Loucy (cell line): ENCODE results near the gene ARMH3.
A peak's percentile ranks its signal among the peaks of the same experiment; 100 is the strongest.

Source experiments
- H2AFZ ChIP-seq: fragments of 200-600 bp; sonication (generic); 2 replicates; pipeline ENCODE4 v1.6.0; 2016; ENCODE audit warnings: antibody characterized with exemption, mild to moderate bottlenecking, low read length, moderate library complexity
- H3F3A ChIP-seq: fragments of 200-600 bp; 2 replicates; pipeline ENCODE4 v1.6.0; 2016; ENCODE audit warnings: antibody characterized with exemption, low read depth, mild to moderate bottlenecking
- H3K27me3 ChIP-seq: fragments of 200-600 bp; sonication (generic); 2 replicates; pipeline ENCODE4 v1.6.1; 2014; ENCODE audit warnings: low read length, mild to moderate bottlenecking; ENCODE audit not compliant: insufficient read depth, poor library complexity, severe bottlenecking
- H3K36me3 ChIP-seq: fragments of 200-600 bp; sonication (generic); 2 replicates; pipeline ENCODE4 v1.6.1; 2016; ENCODE audit warnings: low read length; ENCODE audit not compliant: insufficient read depth
- H3K4me1 ChIP-seq: fragments of 200-600 bp; sonication (generic); 2 replicates; pipeline ENCODE4 v1.5.1; 2014; ENCODE audit warnings: low read length, mild to moderate bottlenecking; ENCODE audit not compliant: insufficient read depth, poor library complexity, severe bottlenecking
- H3K4me2 ChIP-seq: fragments of 200-600 bp; sonication (generic); 2 replicates; pipeline ENCODE4 v1.6.0; 2014; ENCODE audit warnings: antibody characterized with exemption, low read length, low read depth, mild to moderate bottlenecking; ENCODE audit not compliant: poor library complexity, severe bottlenecking
- H3K4me3 ChIP-seq: fragments of 200-600 bp; sonication (generic); 2 replicates; pipeline ENCODE4 v1.5.1; 2014; ENCODE audit warnings: low read length, mild to moderate bottlenecking, mixed read lengths; ENCODE audit not compliant: poor library complexity, severe bottlenecking
- H3K79me2 ChIP-seq: fragments of 200-600 bp; sonication (generic); 2 replicates; pipeline ENCODE4 v1.6.1; 2014; ENCODE audit warnings: low read length; ENCODE audit not compliant: insufficient read depth
- H3K9ac ChIP-seq: fragments of 200-600 bp; sonication (generic); 2 replicates; pipeline ENCODE4 v1.6.0; 2014; ENCODE audit warnings: mild to moderate bottlenecking, low read depth, low read length, moderate library complexity; ENCODE audit not compliant: poor library complexity, severe bottlenecking
- H3K9me2 ChIP-seq: fragments of 200-600 bp; sonication (generic); replicated peaks from 2 replicates; pipeline ENCODE4 v1.6.1; 2016; ENCODE audit warnings: low read depth, low read length, mixed read lengths
- H3K9me3 ChIP-seq: fragments of 200-600 bp; sonication (generic); 2 replicates; pipeline ENCODE4 v1.6.1; 2014; ENCODE audit warnings: mild to moderate bottlenecking, antibody characterized with exemption, low read length, low read depth; ENCODE audit not compliant: insufficient read depth
- H4K20me1 ChIP-seq: fragments of 200-600 bp; sonication (generic); 2 replicates; pipeline ENCODE4 v1.6.0; 2014; ENCODE audit warnings: antibody characterized with exemption, low read length, mild to moderate bottlenecking; ENCODE audit not compliant: insufficient read depth, poor library complexity, severe bottlenecking
- CTCF ChIP-seq: fragments of 200-600 bp; sonication (generic); conservative IDR thresholded peaks from 2 replicates; pipeline ENCODE4 v1.5.1; 2014; ENCODE audit warnings: mild to moderate bottlenecking, antibody characterized with exemption, low read length
- EZH2phosphoT487 ChIP-seq: fragments of 200-600 bp; IDR thresholded peaks from 2 replicates; pipeline ENCODE4 v1.6.1; 2018; ENCODE audit warnings: antibody characterized with exemption, mild to moderate bottlenecking, moderate library complexity, borderline replicate concordance

The ARMH3 gene

GRCh38 chr10:101840741-101841453, 215.1 kb downstream of the ARMH3 start:
- H3K36me3 ChIP-seq: peaks cover 5% of the 10 kb centered on the region; the same call in 1 of the 2 replicates
- H3K9me3 ChIP-seq: no peaks in the 10 kb centered on the region
- no peaks in the 10 kb centered on the region for H3K9me2 ChIP-seq
- no peaks in the 10 kb centered on the region for H3K79me2 ChIP-seq
- H3K27me3 ChIP-seq: no peaks in the 10 kb centered on the region
- peak overlapping the region; percentile 42 for H3K4me3 ChIP-seq
- no peak overlapping the region for H2AFZ ChIP-seq
- no peak overlapping the region for H3K9ac ChIP-seq
- no peaks in the 10 kb centered on the region for H3F3A ChIP-seq
- TF ChIP-seq CTCF (peak; percentile 96), EZH2phosphoT487 (no peak)
- no peaks in the 10 kb centered on the region for H4K20me1 ChIP-seq
- peak overlapping the region; percentile 56 for H3K4me2 ChIP-seq
- peaks cover 5% of the 10 kb centered on the region for H3K4me1 ChIP-seq

- Histone ChIP-seq H3K27me3 (no peaks in the 10 kb centered on the region), H3K79me2 (no peaks in the 10 kb centered on the region), H2AFZ (no peak overlapping the region), H3K4me3 (no peak overlapping the region), H3K9me3 (no peaks in the 10 kb centered on the region), H3K4me1 (peaks cover 5% of the 10 kb centered on the region), H3F3A (no peaks in the 10 kb centered on the region), H4K20me1 (no peaks in the 10 kb centered on the region), H3K4me2 (peak overlapping the region; percentile 56), H3K9me2 (no peaks in the 10 kb centered on the region), H3K36me3 (no peaks in the 10 kb centered on the region), H3K9ac (no peak overlapping the region)
- TF ChIP-seq EZH2phosphoT487 (no peak), CTCF (no peak)
Observed at GRCh38 chr10:101840102-101840684, 215.8 kb downstream of the ARMH3 start.

- Histone ChIP-seq H3K27me3 (no peaks in the 10 kb centered on the region), H3K36me3 (no peaks in the 10 kb centered on the region), H3K4me3 (no peak overlapping the region), H3K4me1 (peaks cover 11% of the 10 kb centered on the region), H3K9me3 (no peaks in the 10 kb centered on the region), H3K9me2 (no peaks in the 10 kb centered on the region), H3K79me2 (no peaks in the 10 kb centered on the region), H4K20me1 (no peaks in the 10 kb centered on the region), H3K4me2 (no peak overlapping the region), H2AFZ (no peak overlapping the region), H3F3A (no peaks in the 10 kb centered on the region), H3K9ac (no peak overlapping the region)
- TF ChIP-seq EZH2phosphoT487: no peak
- no peak for TF ChIP-seq CTCF
Observed at GRCh38 chr10:101839416-101840063, 216.4 kb downstream of the ARMH3 start.
